ENCODE measurements around the gene POLD2.

POLD2 gene

GRCh38 chr7:44152971-44153947, 29.9 kb upstream of the POLD2 start:
- no peak for DNase-seq

- DNase-seq, result no peak
Measured at GRCh38 chr7:44151956-44152355, 28.6 kb upstream of the POLD2 start.

GRCh38 chr7:44150966-44151941, 27.9 kb upstream of the POLD2 start:
- DNase-seq, result no peak

GRCh38 chr7:44150466-44150832, 27.1 kb upstream of the POLD2 start:
- DNase-seq, result no peak

- DNase-seq, result no peak
Measured at GRCh38 chr7:44149571-44150465, 26.5 kb upstream of the POLD2 start.

- DNase-seq, result no peak
Measured at GRCh38 chr7:44148961-44149536, 25.7 kb upstream of the POLD2 start.

- DNase-seq, result no peak
Measured at GRCh38 chr7:44148166-44148565, 24.8 kb upstream of the POLD2 start.

GRCh38 chr7:44147026-44147991, 24.0 kb upstream of the POLD2 start:
- DNase-seq, result no peak

GRCh38 chr7:44145969-44146911, 22.9 kb upstream of the POLD2 start:
- DNase-seq, result peak; percentile 46

GRCh38 chr7:44145479-44145968, 22.2 kb upstream of the POLD2 start:
- peak; percentile 56 for DNase-seq

GRCh38 chr7:44144968-44145478, 21.7 kb upstream of the POLD2 start:
- DNase-seq, result no peak

- no peak for DNase-seq
Measured at GRCh38 chr7:44144426-44144967, 21.1 kb upstream of the POLD2 start.

- no peak for DNase-seq
Measured at GRCh38 chr7:44143646-44144250, 20.4 kb upstream of the POLD2 start.

- DNase-seq, result no peak
Measured at GRCh38 chr7:44142028-44142427, 18.7 kb upstream of the POLD2 start.

- no peak for DNase-seq
Measured at GRCh38 chr7:44141221-44141850, 18.0 kb upstream of the POLD2 start, which contains the start of gene MYL7. Gene MYL7 (minus strand): TSS chr7:44141332. CDS start chr7:44141305, 27 bp downstream.

GRCh38 chr7:44140341-44140740, 17.0 kb upstream of the POLD2 start:
- DNase-seq, result no peak

GRCh38 chr7:44139311-44140010, 16.1 kb upstream of the POLD2 start:
- DNase-seq, result no peak
